MM.1S (cell line): Measurements from ENCODE around the gene CD6.

Experiments
- DNase-seq: peaks from one replicate; pipeline ENCODE4 v3.0.0-alpha.2; 2015
- H2AFZ ChIP-seq: fragments of 300-600 bp; sonication (generic); 2 replicates; pipeline ENCODE4 v1.6.0; 2016; ENCODE audit warnings: antibody characterized with exemption, low read length
- H3F3A ChIP-seq: fragments of 300-600 bp; sonication (generic); 2 replicates; pipeline ENCODE4 v1.6.1; 2016; ENCODE audit warnings: mild to moderate bottlenecking, antibody characterized with exemption, low read length, moderate library complexity, mixed read lengths; ENCODE audit not compliant: insufficient read depth
- H3K27ac ChIP-seq: fragments of 300-600 bp; sonication (generic); 2 replicates; pipeline ENCODE4 v1.5.1; 2016; ENCODE audit warnings: mild to moderate bottlenecking, low read length
- H3K27me3 ChIP-seq: fragments of 300-600 bp; sonication (generic); replicated peaks from 2 replicates; pipeline ENCODE4 v1.6.0; 2016; ENCODE audit warnings: low read length; ENCODE audit not compliant: insufficient read depth
- H3K36me3 ChIP-seq: fragments of 300-600 bp; sonication (generic); replicated peaks from 2 replicates; pipeline ENCODE4 v1.6.1; 2016; ENCODE audit warnings: mild to moderate bottlenecking, low read length, mixed read lengths; ENCODE audit not compliant: insufficient read depth
- H3K4me1 ChIP-seq: fragments of 300-600 bp; sonication (generic); 2 replicates; pipeline ENCODE4 v1.6.1; 2016; ENCODE audit warnings: low read length, mixed read lengths
- H3K4me2 ChIP-seq: fragments of 300-600 bp; sonication (generic); 2 replicates; pipeline ENCODE4 v1.6.0; 2016; ENCODE audit warnings: low read depth, low read length
- H3K4me3 ChIP-seq: fragments of 300-600 bp; sonication (generic); 2 replicates; pipeline ENCODE4 v1.5.1; 2016; ENCODE audit warnings: low read length, mixed read lengths
- H3K79me2 ChIP-seq: fragments of 300-600 bp; sonication (generic); 2 replicates; pipeline ENCODE4 v1.6.1; 2016; ENCODE audit warnings: mixed run types, low read length, mixed read lengths
- H3K9ac ChIP-seq: fragments of 300-600 bp; sonication (generic); 2 replicates; pipeline ENCODE4 v1.6.1; 2016; ENCODE audit warnings: low read length, mixed read lengths
- H3K9me2 ChIP-seq: fragments of 300-600 bp; sonication (generic); replicated peaks from 2 replicates; pipeline ENCODE4 v1.6.1; 2016; ENCODE audit warnings: mild to moderate bottlenecking, low read length, mixed read lengths; ENCODE audit not compliant: insufficient read depth
- H3K9me3 ChIP-seq: fragments of 300-600 bp; sonication (generic); replicated peaks from 2 replicates; pipeline ENCODE4 v1.6.1; 2016; ENCODE audit warnings: mild to moderate bottlenecking, low read length, mixed read lengths; ENCODE audit not compliant: insufficient read depth
- H4K20me1 ChIP-seq: fragments of 300-600 bp; sonication (generic); 2 replicates; pipeline ENCODE4 v1.6.1; 2016; ENCODE audit warnings: mild to moderate bottlenecking, low read length, moderate library complexity, mixed read lengths; ENCODE audit not compliant: insufficient read depth
- EZH2 ChIP-seq: fragments of 300-600 bp; sonication (generic); optimal IDR thresholded peaks from 2 replicates; pipeline ENCODE3; 2017; ENCODE audit warnings: low read depth, mild to moderate bottlenecking, antibody characterized with exemption, low read length, mixed read lengths
- EZH2phosphoT487 ChIP-seq: fragments of 300-600 bp; sonication (generic); IDR thresholded peaks from 2 replicates; pipeline ENCODE4 v1.6.1; 2018; ENCODE audit warnings: antibody characterized with exemption, low read length
- TF ChIP-seq, protein P1 (sequence below): fragments of 300-600 bp; sonication (generic); IDR thresholded peaks from 2 replicates; pipeline ENCODE4 v1.5.1; 2016; ENCODE audit warnings: antibody characterized with exemption, low read length, mixed read lengths

The CD6 gene

DNA sequence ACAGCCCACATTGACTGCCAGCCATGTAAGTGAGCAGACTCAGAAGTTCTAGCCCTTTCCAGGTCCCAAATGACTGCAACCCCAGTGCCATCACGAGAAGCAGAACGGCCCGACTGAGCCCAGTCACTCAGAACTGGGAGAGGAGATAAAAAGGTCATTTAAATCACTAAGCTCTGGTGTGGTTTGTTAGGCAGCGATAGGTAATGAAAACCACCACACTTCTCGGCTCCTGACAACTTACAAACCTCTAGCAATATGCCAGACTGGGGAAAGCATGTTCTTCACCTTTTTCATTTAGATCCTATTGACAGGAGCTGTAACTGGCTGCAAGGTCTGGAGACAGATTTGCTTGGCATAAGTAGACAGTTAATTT lies 26.2 kb upstream of the CD6 start:
- Histone ChIP-seq H3K4me1 (no peaks in the 10 kb centered on the region), H3K4me3 (no peak overlapping the region), H3K9ac (no peak overlapping the region), H3K9me2 (no peaks in the 10 kb centered on the region), H3K36me3 (no peaks in the 10 kb centered on the region), H3K27me3 (0 out of 2 replicates have a peak, but pooled peaks cover 6% of the 10 kb centered on the region), H2AFZ (no peak overlapping the region), H3K79me2 (no peaks in the 10 kb centered on the region), H3K9me3 (no peaks in the 10 kb centered on the region), H3K4me2 (no peak overlapping the region), H3K27ac (no peak overlapping the region), H3F3A (no peaks in the 10 kb centered on the region), H4K20me1 (no peaks in the 10 kb centered on the region)
- TF ChIP-seq EZH2phosphoT487 = no peak
- TF ChIP-seq, protein P1, sequence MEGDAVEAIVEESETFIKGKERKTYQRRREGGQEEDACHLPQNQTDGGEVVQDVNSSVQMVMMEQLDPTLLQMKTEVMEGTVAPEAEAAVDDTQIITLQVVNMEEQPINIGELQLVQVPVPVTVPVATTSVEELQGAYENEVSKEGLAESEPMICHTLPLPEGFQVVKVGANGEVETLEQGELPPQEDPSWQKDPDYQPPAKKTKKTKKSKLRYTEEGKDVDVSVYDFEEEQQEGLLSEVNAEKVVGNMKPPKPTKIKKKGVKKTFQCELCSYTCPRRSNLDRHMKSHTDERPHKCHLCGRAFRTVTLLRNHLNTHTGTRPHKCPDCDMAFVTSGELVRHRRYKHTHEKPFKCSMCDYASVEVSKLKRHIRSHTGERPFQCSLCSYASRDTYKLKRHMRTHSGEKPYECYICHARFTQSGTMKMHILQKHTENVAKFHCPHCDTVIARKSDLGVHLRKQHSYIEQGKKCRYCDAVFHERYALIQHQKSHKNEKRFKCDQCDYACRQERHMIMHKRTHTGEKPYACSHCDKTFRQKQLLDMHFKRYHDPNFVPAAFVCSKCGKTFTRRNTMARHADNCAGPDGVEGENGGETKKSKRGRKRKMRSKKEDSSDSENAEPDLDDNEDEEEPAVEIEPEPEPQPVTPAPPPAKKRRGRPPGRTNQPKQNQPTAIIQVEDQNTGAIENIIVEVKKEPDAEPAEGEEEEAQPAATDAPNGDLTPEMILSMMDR = no peak
- no peak for TF ChIP-seq EZH2
- no peak for DNase-seq

GRCh38 chr11:60946601-60947264 lies 24.7 kb upstream of the CD6 start:
- Histone ChIP-seq H3F3A (no peaks in the 10 kb centered on the region), H3K4me2 (no peak overlapping the region), H2AFZ (no peak overlapping the region), H3K27me3 (0 out of 2 replicates have a peak, but pooled peaks cover 6% of the 10 kb centered on the region), H3K9ac (no peak overlapping the region), H3K4me3 (no peak overlapping the region), H3K27ac (no peak overlapping the region), H3K4me1 (no peaks in the 10 kb centered on the region; the same call in 1 of the 2 replicates), H3K9me3 (no peaks in the 10 kb centered on the region), H4K20me1 (no peaks in the 10 kb centered on the region), H3K79me2 (no peaks in the 10 kb centered on the region), H3K36me3 (no peaks in the 10 kb centered on the region), H3K9me2 (no peaks in the 10 kb centered on the region)
- no peak for TF ChIP-seq EZH2phosphoT487
- TF ChIP-seq EZH2 = no peak
- TF ChIP-seq, protein P1 = no peak
- no peak for DNase-seq

GRCh38 chr11:60947700-60948099 lies 23.8 kb upstream of the CD6 start:
- Histone ChIP-seq H3K4me3 (no peak overlapping the region), H3K4me1 (peaks cover 5% of the 10 kb centered on the region; the same call in 1 of the 2 replicates), H3K27ac (no peak overlapping the region), H3K27me3 (0 out of 2 replicates have a peak, but pooled peaks cover 6% of the 10 kb centered on the region), H2AFZ (no peak overlapping the region), H3K4me2 (no peak overlapping the region), H3K79me2 (no peaks in the 10 kb centered on the region), H3K9me3 (no peaks in the 10 kb centered on the region), H3K36me3 (no peaks in the 10 kb centered on the region), H3K9ac (no peak overlapping the region), H4K20me1 (no peaks in the 10 kb centered on the region), H3K9me2 (no peaks in the 10 kb centered on the region), H3F3A (no peaks in the 10 kb centered on the region)
- DNase-seq = no peak
- no peak for TF ChIP-seq EZH2

GRCh38 chr11:60948250-60948649 lies 23.2 kb upstream of the CD6 start:
- H3K79me2 ChIP-seq = no peaks in the 10 kb centered on the region
- DNase-seq = no peak
- peaks cover 8% of the 10 kb centered on the region; the same call in 1 of the 2 replicates for H3K4me1 ChIP-seq

More at GRCh38 chr11:60948250-60948649, 23.2 kb upstream of the CD6 start:
- H3K4me3 ChIP-seq = no peak overlapping the region
- no peaks in the 10 kb centered on the region for H3K9me2 ChIP-seq
- no peaks in the 10 kb centered on the region for H3K9me3 ChIP-seq
- TF ChIP-seq EZH2phosphoT487 = no peak
- TF ChIP-seq EZH2 = no peak
- TF ChIP-seq, protein P1 = no peak
- no peak overlapping the region for H2AFZ ChIP-seq
- H3K36me3 ChIP-seq = no peaks in the 10 kb centered on the region
- no peaks in the 10 kb centered on the region for H3F3A ChIP-seq
- no peaks in the 10 kb centered on the region for H4K20me1 ChIP-seq
- H3K9ac ChIP-seq = no peak overlapping the region
- H3K27me3 ChIP-seq = 0 out of 2 replicates have a peak, but pooled peaks cover 6% of the 10 kb centered on the region
- no peak overlapping the region for H3K27ac ChIP-seq
- no peak overlapping the region for H3K4me2 ChIP-seq
